GM18505 (cell line): ENCODE measurements around the gene ZGPAT.

Source experiments
- ATAC-seq: cut with Tn5 transposase; IDR thresholded peaks from one replicate; pipeline ENCODE4 v1.9.1; 2021; ENCODE audit not compliant: unreplicated experiment
- POLR2A ChIP-seq: IDR thresholded peaks from 4 replicates; pipeline ENCODE4 v1.6.1; 2011; ENCODE audit warnings: borderline replicate concordance; ENCODE audit not compliant: insufficient read depth, insufficient read length; ENCODE audit errors: extremely low read depth

ZGPAT gene

GRCh38 chr20:63741676-63742380 lies 34.0 kb downstream of the ZGPAT start:
- no peak for TF ChIP-seq POLR2A
- no peak for ATAC-seq

- TF ChIP-seq POLR2A: no peak
- ATAC-seq: no peak
Observed at GRCh38 chr20:63742381-63743024, 34.7 kb downstream of the ZGPAT start.

GRCh38 chr20:63743210-63743970 lies 35.6 kb downstream of the ZGPAT start:
- ATAC-seq: no peak
- no peak for TF ChIP-seq POLR2A

- ATAC-seq: no peak
- no peak for TF ChIP-seq POLR2A
Observed at GRCh38 chr20:63744158-63744557, 36.3 kb downstream of the ZGPAT start.

- TF ChIP-seq POLR2A: no peak
- ATAC-seq: no peak
Observed at GRCh38 chr20:63744574-63745423, 37.0 kb downstream of the ZGPAT start.

- TF ChIP-seq POLR2A: no peak
- no peak for ATAC-seq
Observed at GRCh38 chr20:63745424-63745805, 37.6 kb downstream of the ZGPAT start.

- no peak for TF ChIP-seq POLR2A
- ATAC-seq: no peak
Observed at GRCh38 chr20:63745961-63746731, 38.3 kb downstream of the ZGPAT start.

- no peak for ATAC-seq
- TF ChIP-seq POLR2A: no peak
Observed at GRCh38 chr20:63746751-63747315, 39.0 kb downstream of the ZGPAT start.

- TF ChIP-seq POLR2A: no peak
- ATAC-seq: no peak
Observed at GRCh38 chr20:63747622-63748069, 39.8 kb downstream of the ZGPAT start.

GRCh38 chr20:63748070-63748933 lies 40.5 kb downstream of the ZGPAT start:
- no peak for TF ChIP-seq POLR2A
- no peak for ATAC-seq

- TF ChIP-seq POLR2A: no peak
- no peak for ATAC-seq
Observed at GRCh38 chr20:63748934-63749270, 41.1 kb downstream of the ZGPAT start.

GRCh38 chr20:63749597-63750508 lies 42.0 kb downstream of the ZGPAT start:
- no peak for TF ChIP-seq POLR2A

More at GRCh38 chr20:63749597-63750508, 42.0 kb downstream of the ZGPAT start:
- ATAC-seq: no peak
